ENCODE measurements around the gene RPF1. TPM values are rescaled to one million over a fixed set of nuclear protein-coding genes. Genes with fewer than 3 reads are reported as not detected.
"Not testable (repeated sequence)": the region's sequence is repeated elsewhere in the genome, so short reads cannot be mapped to it uniquely, and the experiment has no call there.

RPF1 gene
- total RNA-seq, 1 donor from 2014 or later: 30.1 TPM

DNA sequence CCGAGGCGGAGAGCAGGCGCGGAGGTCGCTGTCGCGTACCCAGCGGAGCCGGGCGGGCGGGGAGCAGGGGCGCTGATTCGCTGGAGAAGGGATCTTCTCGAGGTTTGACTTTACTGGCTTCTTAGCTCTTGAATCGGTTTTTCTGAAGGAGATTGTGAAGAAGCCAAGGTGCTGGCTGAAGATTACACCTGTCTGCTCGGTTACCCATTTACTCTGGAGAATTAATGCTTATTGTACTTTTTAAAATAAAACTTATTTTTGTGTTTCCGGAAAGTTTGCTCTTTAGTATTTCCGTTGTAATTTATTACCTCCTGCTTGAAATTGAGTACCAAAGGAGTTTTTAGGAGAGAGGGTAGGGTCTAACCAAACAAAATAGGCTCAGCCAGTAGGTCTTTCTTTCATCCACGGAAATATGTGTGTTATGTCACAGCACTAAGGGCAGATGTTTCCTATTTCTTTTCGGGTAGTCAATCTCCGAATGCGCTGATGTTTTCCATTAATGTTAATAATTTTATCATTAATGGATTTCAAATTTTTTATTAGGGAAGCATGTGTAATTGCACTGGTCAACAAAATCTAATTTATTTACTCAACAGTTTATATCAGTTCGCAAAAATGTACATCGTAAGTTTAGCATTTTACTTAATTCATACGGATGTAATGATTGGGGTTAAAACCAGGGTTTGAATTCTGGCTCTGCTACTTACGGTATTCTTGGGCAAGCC lies 27.8 kb downstream of the RPF1 start:
- H3K36me3 ChIP-seq: no peaks in the 10 kb centered on the region
- ATAC-seq: no peak
- H3K4me1 ChIP-seq: peaks cover 28% of the 10 kb centered on the region

DNA sequence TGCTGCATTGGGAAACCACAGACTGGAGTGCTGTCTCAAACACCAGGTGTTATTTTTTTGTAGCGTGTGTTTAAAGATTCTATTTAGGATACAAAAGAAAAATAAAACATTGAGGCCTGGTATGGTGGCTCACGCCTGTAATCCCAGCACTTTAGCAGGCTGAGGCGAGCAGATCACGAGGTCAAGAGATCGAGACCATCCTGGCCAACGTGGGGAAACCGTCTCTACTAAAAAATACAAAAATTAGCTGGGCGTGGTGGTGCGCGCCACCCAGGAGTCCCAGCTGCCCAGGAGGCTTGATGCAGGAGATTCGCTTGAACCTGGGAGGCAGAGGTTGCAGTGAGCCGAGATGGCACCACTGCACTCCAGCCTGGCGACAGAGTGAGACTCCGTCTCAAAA lies 28.8 kb downstream of the RPF1 start:
- H3K27ac ChIP-seq, H3K4me3 ChIP-seq, H3K36me3 ChIP-seq, ATAC-seq, H3K27me3 ChIP-seq, H3K9me3 ChIP-seq, DNase-seq: not testable (repeated sequence)
- intact Hi-C loops (cut with DNase I): loop anchor here (10.0 kb wide), 1 partner anchor 57 kb away; no protein-coding TSS in a partner anchor
- H3K4me1 ChIP-seq: peaks cover 19% of the 10 kb centered on the region

More for the DNA sequence above, 27.8 kb downstream of the RPF1 start:
- TF ChIP-seq, protein P1, sequence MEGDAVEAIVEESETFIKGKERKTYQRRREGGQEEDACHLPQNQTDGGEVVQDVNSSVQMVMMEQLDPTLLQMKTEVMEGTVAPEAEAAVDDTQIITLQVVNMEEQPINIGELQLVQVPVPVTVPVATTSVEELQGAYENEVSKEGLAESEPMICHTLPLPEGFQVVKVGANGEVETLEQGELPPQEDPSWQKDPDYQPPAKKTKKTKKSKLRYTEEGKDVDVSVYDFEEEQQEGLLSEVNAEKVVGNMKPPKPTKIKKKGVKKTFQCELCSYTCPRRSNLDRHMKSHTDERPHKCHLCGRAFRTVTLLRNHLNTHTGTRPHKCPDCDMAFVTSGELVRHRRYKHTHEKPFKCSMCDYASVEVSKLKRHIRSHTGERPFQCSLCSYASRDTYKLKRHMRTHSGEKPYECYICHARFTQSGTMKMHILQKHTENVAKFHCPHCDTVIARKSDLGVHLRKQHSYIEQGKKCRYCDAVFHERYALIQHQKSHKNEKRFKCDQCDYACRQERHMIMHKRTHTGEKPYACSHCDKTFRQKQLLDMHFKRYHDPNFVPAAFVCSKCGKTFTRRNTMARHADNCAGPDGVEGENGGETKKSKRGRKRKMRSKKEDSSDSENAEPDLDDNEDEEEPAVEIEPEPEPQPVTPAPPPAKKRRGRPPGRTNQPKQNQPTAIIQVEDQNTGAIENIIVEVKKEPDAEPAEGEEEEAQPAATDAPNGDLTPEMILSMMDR (IDR thresholded peaks at IDR 0.05): no peak
- H3K4me3 ChIP-seq: peak overlapping the region; percentile 79
- peak overlapping the region; percentile 97 for H3K27ac ChIP-seq
- H3K27me3 ChIP-seq: no peaks in the 10 kb centered on the region
- intact Hi-C loops (cut with DNase I): loop anchor here (10.0 kb wide), 1 partner anchor 58 kb away; no protein-coding TSS in a partner anchor
- no peak for DNase-seq
- no peaks in the 10 kb centered on the region for H3K9me3 ChIP-seq

DNA sequence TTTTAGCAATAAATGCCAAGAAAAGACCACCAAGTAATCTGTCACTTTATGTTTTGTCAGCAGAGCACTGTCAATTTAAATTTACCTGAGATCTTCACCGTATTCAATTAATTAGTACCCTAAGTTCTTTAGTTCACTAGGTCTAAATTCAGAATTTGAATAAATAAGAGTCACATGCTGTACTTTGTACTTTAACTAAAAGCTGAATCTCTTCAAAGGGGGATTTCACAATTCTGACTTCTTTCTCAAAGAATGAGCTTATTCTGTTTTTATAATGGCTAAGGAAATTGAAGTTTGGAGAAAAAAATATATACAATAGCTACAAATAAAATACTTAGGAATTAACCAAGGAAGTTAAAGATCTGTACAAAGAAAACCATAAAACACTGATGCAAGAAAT lies 29.4 kb downstream of the RPF1 start:
- Histone ChIP-seq H3K9me3 (no peaks in the 10 kb centered on the region), H3K4me3 (no peak overlapping the region), H3K4me1 (peaks cover 13% of the 10 kb centered on the region), H3K27ac (no peak overlapping the region), H3K36me3 (no peaks in the 10 kb centered on the region), H3K27me3 (no peaks in the 10 kb centered on the region)
- DNase-seq: no peak
- intact Hi-C loops (cut with DNase I): loop anchor here (10.0 kb wide), 1 partner anchor 56 kb away; no protein-coding TSS in a partner anchor
- no peak for ATAC-seq
- TF ChIP-seq, protein P1 (IDR thresholded peaks at IDR 0.05): no peak

DNA sequence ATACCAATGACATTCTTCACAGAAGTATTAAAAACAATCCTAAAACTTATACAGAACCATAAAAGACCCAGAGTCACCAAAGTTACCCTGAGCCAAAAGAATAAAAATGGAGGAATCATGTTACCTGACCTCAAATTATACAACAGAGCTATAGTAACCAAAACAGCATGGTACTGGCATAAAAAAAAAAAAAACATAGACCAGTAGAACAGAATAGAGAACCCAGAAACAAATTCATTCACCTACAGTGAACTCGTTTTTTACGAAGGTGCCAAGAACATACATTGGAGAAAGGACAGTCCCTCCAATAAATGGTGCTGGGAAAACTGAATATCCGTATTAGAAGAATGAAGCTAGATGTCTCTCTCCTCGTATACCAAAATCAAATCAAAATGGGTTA lies 30.0 kb downstream of the RPF1 start:
- TF ChIP-seq, protein P1 (IDR thresholded peaks at IDR 0.05): no peak
- ATAC-seq (no peak), DNase-seq (no peak)
- no peaks in the 10 kb centered on the region for H3K27me3 ChIP-seq
- no peaks in the 10 kb centered on the region for H3K9me3 ChIP-seq
- H3K4me1 ChIP-seq: peaks cover 8% of the 10 kb centered on the region
- no peak overlapping the region for H3K4me3 ChIP-seq
- H3K27ac ChIP-seq: no peak overlapping the region
- intact Hi-C loops (cut with DNase I): loop anchor here (10.0 kb wide), 1 partner anchor 56 kb away; no protein-coding TSS in a partner anchor
- H3K36me3 ChIP-seq: no peaks in the 10 kb centered on the region

DNA sequence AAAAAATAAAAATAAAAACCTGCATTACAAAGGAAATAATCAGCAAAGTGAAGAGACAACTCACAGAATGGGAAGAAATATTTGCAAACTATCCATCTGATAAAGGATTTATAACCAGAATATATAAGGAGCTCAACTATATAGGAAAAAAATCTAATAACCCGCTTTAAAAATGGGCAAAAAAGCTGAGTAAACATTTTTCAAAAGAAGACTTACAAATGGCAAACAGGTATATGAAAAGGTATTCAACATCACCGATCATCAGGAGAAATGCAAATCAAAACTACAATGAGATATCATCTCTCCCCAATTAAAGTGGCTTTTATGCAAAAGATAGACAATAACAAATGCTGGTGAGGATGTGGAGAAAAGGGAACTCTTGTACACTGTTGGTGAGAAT lies 31.1 kb downstream of the RPF1 start:
- no peak for DNase-seq

DNA sequence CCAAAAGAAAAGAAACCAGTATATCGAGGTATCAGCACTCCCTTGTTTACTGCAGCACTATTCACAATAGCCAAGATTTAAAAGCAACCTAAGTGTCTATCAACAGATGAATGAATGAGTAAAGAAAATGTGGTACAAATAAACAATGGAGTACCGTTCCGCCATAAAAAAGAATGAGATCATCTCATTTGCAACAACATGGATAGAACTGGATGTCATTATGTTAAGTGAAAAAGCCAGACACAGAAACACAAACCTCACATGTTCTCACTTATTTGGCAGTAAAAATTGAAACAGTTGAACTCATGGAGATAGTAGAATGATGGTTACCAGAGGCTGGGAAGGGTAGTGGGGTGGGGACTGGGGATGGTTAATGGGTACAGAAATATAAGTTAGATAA lies 31.6 kb downstream of the RPF1 start:
- Histone ChIP-seq H3K4me1 (peaks cover 2% of the 10 kb centered on the region), H3K9me3 (no peaks in the 10 kb centered on the region), H3K27me3 (no peaks in the 10 kb centered on the region), H3K36me3 (no peaks in the 10 kb centered on the region), H3K27ac (no peak overlapping the region), H3K4me3 (no peak overlapping the region)
- ATAC-seq: no peak
- DNase-seq: no peak
- intact Hi-C loops (cut with DNase I): no loop called here
- TF ChIP-seq, protein P1 (IDR thresholded peaks at IDR 0.05): no peak

More for the DNA sequence above, 31.1 kb downstream of the RPF1 start:
- Histone ChIP-seq H3K27me3 (no peaks in the 10 kb centered on the region), H3K36me3 (no peaks in the 10 kb centered on the region), H3K4me1 (peaks cover 2% of the 10 kb centered on the region), H3K4me3 (no peak overlapping the region), H3K9me3 (no peaks in the 10 kb centered on the region), H3K27ac (no peak overlapping the region)
- ATAC-seq: no peak
- intact Hi-C loops (cut with DNase I): no loop called here
- TF ChIP-seq, protein P1 (IDR thresholded peaks at IDR 0.05): no peak
